ENCODE measurements around the gene SNX24. TPM values are rescaled to one million over a fixed set of nuclear protein-coding genes. Genes with fewer than 3 reads are reported as not detected.

Gene SNX24
- polyA plus RNA-seq, 3 donors: 3.5 to 10.6 (median 8.0) TPM

- WGBS (ENCODE audit: insufficient coverage): no CpG with 5 or more reads among the region's 1 CpG
- no peak for DNase-seq
- Mint-ChIP-seq H3K27ac (no peak overlapping the region), H3K36me3 (peaks cover 7 to 9% of the 10 kb centered on the region in 2 donors), H3K9me3 (no peaks in the 10 kb centered on the region), H3K4me1 (peaks cover 9% of the 10 kb centered on the region), H3K27me3 (ENCODE audit: low read depth in 3 of 3) (no peaks in the 10 kb centered on the region), H3K4me3 (no peak overlapping the region)
- H3K79me2 ChIP-seq (ENCODE audit: insufficient read depth, low read length): no peaks in the 10 kb centered on the region
- H3K9me3 ChIP-seq (replicated peaks in 1 of 2; ENCODE audit: control insufficient read depth in 1 of 2, insufficient read depth in 1 of 2, low read length in 2 of 2): no peaks in the 10 kb centered on the region
- peaks cover 10% of the 10 kb centered on the region for H4K20me1 ChIP-seq (ENCODE audit: insufficient read depth, low read length)
- TF ChIP-seq CTCF (IDR thresholded peaks at IDR 0.05): no peak
- no peak overlapping the region for H3K9ac ChIP-seq (ENCODE audit: insufficient read depth, low read length, poor library complexity, severe bottlenecking)
- no peaks in the 10 kb centered on the region for H3K27me3 ChIP-seq (ENCODE audit: control insufficient read depth in 2 of 2, insufficient read depth in 2 of 2, low read length in 2 of 2)
- intact Hi-C loops (cut with micrococcal nuclease): no loop called here
- H3K27ac ChIP-seq (ENCODE audit: low read depth in 1 of 2, low read length in 2 of 2): no peak overlapping the region
- H3K4me2 ChIP-seq (replicated peaks; ENCODE audit: extremely low read depth, low read length, poor library complexity, severe bottlenecking): no peak overlapping the region
- peaks cover 8 to 30% of the 10 kb centered on the region in 2 donors for H3K36me3 ChIP-seq (replicated peaks in 1 of 2; ENCODE audit: control insufficient read depth in 1 of 2, insufficient read depth in 2 of 2, low read length in 2 of 2)
- H3K4me1 ChIP-seq (ENCODE audit: control insufficient read depth in 1 of 2, insufficient read depth in 2 of 2, low read length in 2 of 2): peaks cover 4 to 7% of the 10 kb centered on the region in 2 donors
- no peak overlapping the region for H3K4me3 ChIP-seq (replicated peaks in 1 of 3; ENCODE audit: low read depth in 2 of 3, low read length in 3 of 3)
- H2AFZ ChIP-seq (ENCODE audit: insufficient read depth, low read depth, low read length, poor library complexity, severe bottlenecking): no peak overlapping the region
Measured at GRCh38 chr5:122835681-122836080, 9.7 kb upstream of the SNX24 start.

- no peaks in the 10 kb centered on the region for H3K79me2 ChIP-seq (ENCODE audit: insufficient read depth, low read length)
- no peak for TF ChIP-seq CTCF (IDR thresholded peaks at IDR 0.05)
- DNase-seq: no peak
- Mint-ChIP-seq H3K27ac (no peak overlapping the region), H3K9me3 (no peaks in the 10 kb centered on the region), H3K27me3 (ENCODE audit: low read depth in 3 of 3) (no peaks in the 10 kb centered on the region), H3K4me1 (peaks cover 12% of the 10 kb centered on the region), H3K4me3 (no peak overlapping the region), H3K36me3 (peaks cover 3% of the 10 kb centered on the region in 2 donors)
- peaks cover 4 to 18% of the 10 kb centered on the region in 2 donors for H3K36me3 ChIP-seq (replicated peaks in 1 of 2; ENCODE audit: control insufficient read depth in 1 of 2, insufficient read depth in 2 of 2, low read length in 2 of 2)
- no peak overlapping the region for H2AFZ ChIP-seq (ENCODE audit: insufficient read depth, low read depth, low read length, poor library complexity, severe bottlenecking)
- H3K4me1 ChIP-seq (ENCODE audit: control insufficient read depth in 1 of 2, insufficient read depth in 2 of 2, low read length in 2 of 2): peaks cover 4 to 7% of the 10 kb centered on the region in 2 donors
- no peaks in the 10 kb centered on the region for H3K9me3 ChIP-seq (replicated peaks in 1 of 2; ENCODE audit: control insufficient read depth in 1 of 2, insufficient read depth in 1 of 2, low read length in 2 of 2)
- no peaks in the 10 kb centered on the region for H4K20me1 ChIP-seq (ENCODE audit: insufficient read depth, low read length)
- intact Hi-C loops (cut with micrococcal nuclease): no loop called here
- WGBS (ENCODE audit: insufficient coverage): 100% methylated on average over 1 of the region's 3 CpGs
- H3K9ac ChIP-seq (ENCODE audit: insufficient read depth, low read length, poor library complexity, severe bottlenecking): no peak overlapping the region
- no peak overlapping the region for H3K4me2 ChIP-seq (replicated peaks; ENCODE audit: extremely low read depth, low read length, poor library complexity, severe bottlenecking)
- H3K27me3 ChIP-seq (ENCODE audit: control insufficient read depth in 2 of 2, insufficient read depth in 2 of 2, low read length in 2 of 2): no peaks in the 10 kb centered on the region
- H3K27ac ChIP-seq (ENCODE audit: low read depth in 1 of 2, low read length in 2 of 2): no peak overlapping the region
- no peak overlapping the region for H3K4me3 ChIP-seq (replicated peaks in 1 of 3; ENCODE audit: low read depth in 2 of 3, low read length in 3 of 3)
Measured at GRCh38 chr5:122836947-122837346, 8.5 kb upstream of the SNX24 start.

All from CD14-positive monocyte (primary cell).